Panc1 (cell line): ENCODE results near the gene MAP3K2. TPM values are rescaled to one million over a fixed set of nuclear protein-coding genes. Genes with fewer than 3 reads are reported as not detected.

Source experiments
- ATAC-seq: fragments of 200-7000 bp; cut with Tn5 transposase; 2 replicates; pipeline ENCODE4 v1.9.1; 2020; ENCODE audit warnings: mild to moderate bottlenecking, moderate library complexity
- BruUV-seq: library from RNA; stranded (reverse); fragments of 400-500 nt; replicated peaks from 2 replicates; lab custom pipeline; 2021; lab: Mats Ljungman, UMichigan
- CTCF ChIA-PET: fragments of 300-600 bp; sonication (Branson Sonifier 250); formaldehyde crosslinking; loops from one replicate; lab custom pipeline; 2022; ENCODE audit warnings: antibody characterized with exemption; lab: Charles Lee
- POLR2A ChIA-PET: fragments of 300-600 bp; sonication (Branson Sonifier 250); formaldehyde crosslinking; loops from one replicate; lab custom pipeline; 2022; ENCODE audit warnings: antibody characterized with exemption; lab: Charles Lee
- DNase-seq: peaks from one replicate; pipeline ENCODE4 v3.0.0-alpha.2; 2010; ENCODE audit warnings: low read depth, low spot score
- H3K27ac ChIP-seq: 2 replicates; pipeline ENCODE4 v1.5.1; 2011; ENCODE audit warnings: mild to moderate bottlenecking, low read length, inconsistent platforms
- H3K27me3 ChIP-seq: fragments of 200-500 bp; sonication (Bioruptor generic); 2 replicates; pipeline ENCODE4 v1.6.0; 2014; ENCODE audit warnings: low read length, inconsistent platforms; ENCODE audit not compliant: control insufficient read depth, insufficient read depth
- H3K36me3 ChIP-seq: fragments of 200-500 bp; sonication (Bioruptor generic); 2 replicates; pipeline ENCODE4 v1.5.1; 2014; ENCODE audit warnings: inconsistent platforms, mild to moderate bottlenecking, low read length, moderate library complexity; ENCODE audit not compliant: control insufficient read depth, insufficient read depth
- H3K4me1 ChIP-seq: 2 replicates; pipeline ENCODE4 v1.5.1; 2011; ENCODE audit warnings: inconsistent platforms, mild to moderate bottlenecking, low read length, moderate library complexity; ENCODE audit not compliant: control insufficient read depth, insufficient read depth
- H3K4me3 ChIP-seq, 2 experiments: 2 replicates each; pipeline ENCODE4 v1.5.1; 2011 to 2012; ENCODE audit warnings: low read depth in 2 of 2, low read length in 2 of 2, mild to moderate bottlenecking in 2 of 2, inconsistent platforms in 1 of 2, moderate library complexity in 1 of 2
- H3K9me3 ChIP-seq: fragments of 200-500 bp; sonication (Bioruptor generic); 2 replicates; pipeline ENCODE4 v1.5.1; 2014; ENCODE audit warnings: low read depth, mild to moderate bottlenecking, inconsistent platforms, low read length, moderate library complexity; ENCODE audit not compliant: control insufficient read depth, insufficient read depth
- POLR2AphosphoS5 ChIP-seq: IDR thresholded peaks from 2 replicates; pipeline ENCODE4 v1.6.1; 2012; ENCODE audit warnings: mild to moderate bottlenecking, low read depth, low read length, moderate library complexity
- REST ChIP-seq, 2 experiments: IDR thresholded peaks; 2 replicates each; pipeline ENCODE4 v1.6.1; 2011 to 2012; ENCODE audit warnings: low read depth in 2 of 2, control low read depth in 1 of 2, low read length in 1 of 2, mild to moderate bottlenecking in 1 of 2, moderate library complexity in 1 of 2; ENCODE audit not compliant: insufficient read depth in 1 of 2
- SIN3A ChIP-seq: IDR thresholded peaks from 2 replicates; pipeline ENCODE4 v1.6.1; 2012; ENCODE audit warnings: low read depth, mild to moderate bottlenecking, low read length, moderate library complexity, borderline replicate concordance; ENCODE audit not compliant: insufficient read depth
- TCF7L2 ChIP-seq: IDR thresholded peaks from 2 replicates; pipeline ENCODE4 v1.6.1; 2011; ENCODE audit warnings: mild to moderate bottlenecking, low read depth, low read length, inconsistent platforms
- in situ Hi-C: cut with HindIII; loops from 2 replicates; pipeline ENCODE4 v1.10.0; 2016; ENCODE audit warnings: low sequenced_read_pairs, low pct_unique_long_range_greater_than_20kb
- intact Hi-C: fragments of 100-400 bp; cut with micrococcal nuclease; formaldehyde crosslinking; loops from one replicate; pipeline ENCODE4 v1.10.0; 2022; ENCODE audit not compliant: unreplicated experiment
- total RNA-seq: library from RNA; stranded (reverse); gene quantifications from one replicate; pipeline ENCODE4 v1.2.1, GENCODE V29; 2021; ENCODE audit not compliant: unreplicated experiment
- TF ChIP-seq, protein P1 (sequence below): fragments of 450-650 bp; IDR thresholded peaks from 2 replicates; pipeline ENCODE4 v1.5.1; 2017; ENCODE audit warnings: mild to moderate bottlenecking

The MAP3K2 gene
- total RNA-seq, 1 experiment from 2014 or later = 70.6 TPM

GRCh38 chr2:127342101-127342500 lies 45.7 kb downstream of the MAP3K2 start:
- BruUV-seq = no TSS peak
- POLR2A ChIA-PET = no interaction called here
- H3K36me3 ChIP-seq = no peaks in the 10 kb centered on the region
- TF ChIP-seq POLR2AphosphoS5 (no peak), SIN3A (no peak), REST (IDR thresholded peaks at IDR 0.05; ENCODE audit: insufficient read depth in 1 of 2, low read depth in 2 of 2, low read length in 1 of 2) (no peak), TCF7L2 (no peak)
- TF ChIP-seq, protein P1, sequence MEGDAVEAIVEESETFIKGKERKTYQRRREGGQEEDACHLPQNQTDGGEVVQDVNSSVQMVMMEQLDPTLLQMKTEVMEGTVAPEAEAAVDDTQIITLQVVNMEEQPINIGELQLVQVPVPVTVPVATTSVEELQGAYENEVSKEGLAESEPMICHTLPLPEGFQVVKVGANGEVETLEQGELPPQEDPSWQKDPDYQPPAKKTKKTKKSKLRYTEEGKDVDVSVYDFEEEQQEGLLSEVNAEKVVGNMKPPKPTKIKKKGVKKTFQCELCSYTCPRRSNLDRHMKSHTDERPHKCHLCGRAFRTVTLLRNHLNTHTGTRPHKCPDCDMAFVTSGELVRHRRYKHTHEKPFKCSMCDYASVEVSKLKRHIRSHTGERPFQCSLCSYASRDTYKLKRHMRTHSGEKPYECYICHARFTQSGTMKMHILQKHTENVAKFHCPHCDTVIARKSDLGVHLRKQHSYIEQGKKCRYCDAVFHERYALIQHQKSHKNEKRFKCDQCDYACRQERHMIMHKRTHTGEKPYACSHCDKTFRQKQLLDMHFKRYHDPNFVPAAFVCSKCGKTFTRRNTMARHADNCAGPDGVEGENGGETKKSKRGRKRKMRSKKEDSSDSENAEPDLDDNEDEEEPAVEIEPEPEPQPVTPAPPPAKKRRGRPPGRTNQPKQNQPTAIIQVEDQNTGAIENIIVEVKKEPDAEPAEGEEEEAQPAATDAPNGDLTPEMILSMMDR = no peak
- H3K4me1 ChIP-seq = 0 out of 2 replicates have a peak, but pooled peaks cover 6% of the 10 kb centered on the region
- no peak overlapping the region for H3K4me3 ChIP-seq
- CTCF ChIA-PET = interaction anchor here (0.6 kb wide), 1 partner anchor 185 kb away, joined by 4 read pairs; no protein-coding TSS in a partner anchor
- in situ Hi-C loops = no loop called here
- H3K9me3 ChIP-seq = no peaks in the 10 kb centered on the region
- no peak for ATAC-seq
- DNase-seq = no peak
- intact Hi-C loops = no loop called here
- H3K27me3 ChIP-seq = no peaks in the 10 kb centered on the region
- no peak overlapping the region for H3K27ac ChIP-seq

GRCh38 chr2:127332335-127332734 lies 55.4 kb downstream of the MAP3K2 start:
- TF ChIP-seq, protein P1 = no peak
- TF ChIP-seq TCF7L2 (no peak), POLR2AphosphoS5 (no peak), SIN3A (no peak), REST (IDR thresholded peaks at IDR 0.05; ENCODE audit: insufficient read depth in 1 of 2, low read depth in 2 of 2, low read length in 1 of 2) (no peak)
- no peak for DNase-seq
- intact Hi-C loops = loop anchor here (5.0 kb wide), 1 partner anchor 85 kb away; the partner anchor contains the start of gene PROC
- ChIA-PET CTCF (no interaction called here), POLR2A (no interaction called here)
- Histone ChIP-seq H3K4me3 (no peak overlapping the region), H3K9me3 (no peaks in the 10 kb centered on the region), H3K4me1 (no peaks in the 10 kb centered on the region), H3K36me3 (peaks cover 5% of the 10 kb centered on the region; the same call in 1 of the 2 replicates), H3K27ac (no peak overlapping the region), H3K27me3 (no peaks in the 10 kb centered on the region)
- in situ Hi-C loops = no loop called here
- ATAC-seq = no peak
- BruUV-seq = no TSS peak
